Stomach (tissue), 9 donors: ENCODE measurements around the gene FOXO1. TPM values are rescaled to one million over a fixed set of nuclear protein-coding genes. Genes with fewer than 3 reads are reported as not detected.
A peak's percentile ranks its signal among the peaks of the same experiment; 100 is the strongest.

Source experiments
- DNase-seq, 2 donors: peaks; one replicate each; pipeline versions ENCODE4 v3.0.0 to v3.0.0-alpha.2; 2013 to 2019
- H3K27ac ChIP-seq, 5 donors: fragments of 200-600 bp in 4 of 5; sonication (generic) in 4 of 5; one replicate each; pipeline ENCODE4 v1.5.1; 2013 to 2019; ENCODE audit warnings: mild to moderate bottlenecking in 1 of 5, moderate library complexity in 1 of 5
- H3K27me3 ChIP-seq, 3 donors: fragments of 200-600 bp; sonication (generic); one replicate each; pipeline ENCODE4 v1.5.1; 2017 to 2019; ENCODE audit warnings: mixed run types in 1 of 3
- H3K36me3 ChIP-seq, 4 donors: fragments of 200-600 bp; sonication (generic); 1 replicate in 3 of 4; 2 replicates in 1 of 4; pipeline ENCODE4 v1.5.1; 2016 to 2019
- H3K4me1 ChIP-seq, 4 donors: fragments of 200-600 bp; sonication (generic); one replicate each; pipeline ENCODE4 v1.5.1; 2016 to 2019
- H3K4me3 ChIP-seq, 4 donors: fragments of 200-600 bp; sonication (generic) in 3 of 4; one replicate each; pipeline ENCODE4 v1.5.1; 2016 to 2019; ENCODE audit warnings: mild to moderate bottlenecking in 1 of 4
- H3K9me3 ChIP-seq, 4 donors: fragments of 200-600 bp; sonication (generic); one replicate each; pipeline ENCODE4 v1.5.1; 2016 to 2019
- EP300 ChIP-seq: sonication (generic); formaldehyde crosslinking; IDR thresholded peaks from one replicate; pipeline ENCODE4 v1.6.1; 2017; ENCODE audit warnings: antibody characterized with exemption
- POLR2A ChIP-seq, 4 donors: fragments of 450-650 bp; IDR thresholded peaks; one replicate each; pipeline ENCODE4 v1.6.1; 2016; ENCODE audit warnings: antibody characterized with exemption in 4 of 4, control low read depth in 2 of 4, mild to moderate bottlenecking in 1 of 4, moderate library complexity in 1 of 4
- POLR2AphosphoS5 ChIP-seq, 3 donors: sonication (generic); formaldehyde crosslinking; IDR thresholded peaks; one replicate each; pipeline ENCODE4 v1.6.1; 2016; ENCODE audit warnings: antibody characterized with exemption in 3 of 3
- WGBS, 5 donors: extraction: QIAGEN DNeasy Blood & Tissue Kit in 3 of 5; methylation state at CpG; one replicate each; pipeline versions ENCODE4 v1.1.5 to v1.1.7; 2013 to 2018; 5-methylcytosine and 5-hydroxymethylcytosine counted together
- intact Hi-C: fragments of 100-400 bp; cut with DNase I; formaldehyde crosslinking; loops from one replicate; pipeline ENCODE4 v1.15.1; 2023; ENCODE audit warnings: low total_unique reads
- polyA plus RNA-seq, 3 donors: library from polyadenylated mRNA; stranded (reverse); fragments of 200-250 nt; gene quantifications; one replicate each; pipeline ENCODE4 v1.2.3, GENCODE V29; 2013
- total RNA-seq, 5 donors: library from RNA; depleted of rRNA; stranded (reverse); fragments of >200 nt; gene quantifications; one replicate each; pipeline versions ENCODE4 v1.1.0 to v1.2.3, GENCODE V29; 2014 to 2016
- TF ChIP-seq, protein P1 (sequence below), 7 experiments: fragments of 450-650 bp in 4 of 7; fragments of 200-600 bp in 3 of 7; sonication (generic) in 3 of 7; IDR thresholded peaks; one replicate each; pipeline ENCODE4 v1.5.1; 2016 to 2019; ENCODE audit warnings: antibody characterized with exemption in 7 of 7, control low read depth in 2 of 7, mild to moderate bottlenecking in 1 of 7
- donor health status: healthy with polysubstance abuse.
- donor health status: Bipolar disorder and iron deficiency.
- donor health status: healthy.

FOXO1 gene
- total and polyA plus RNA-seq, 8 donors, result 4.2 to 43.7 (median 19.6) TPM

DNA sequence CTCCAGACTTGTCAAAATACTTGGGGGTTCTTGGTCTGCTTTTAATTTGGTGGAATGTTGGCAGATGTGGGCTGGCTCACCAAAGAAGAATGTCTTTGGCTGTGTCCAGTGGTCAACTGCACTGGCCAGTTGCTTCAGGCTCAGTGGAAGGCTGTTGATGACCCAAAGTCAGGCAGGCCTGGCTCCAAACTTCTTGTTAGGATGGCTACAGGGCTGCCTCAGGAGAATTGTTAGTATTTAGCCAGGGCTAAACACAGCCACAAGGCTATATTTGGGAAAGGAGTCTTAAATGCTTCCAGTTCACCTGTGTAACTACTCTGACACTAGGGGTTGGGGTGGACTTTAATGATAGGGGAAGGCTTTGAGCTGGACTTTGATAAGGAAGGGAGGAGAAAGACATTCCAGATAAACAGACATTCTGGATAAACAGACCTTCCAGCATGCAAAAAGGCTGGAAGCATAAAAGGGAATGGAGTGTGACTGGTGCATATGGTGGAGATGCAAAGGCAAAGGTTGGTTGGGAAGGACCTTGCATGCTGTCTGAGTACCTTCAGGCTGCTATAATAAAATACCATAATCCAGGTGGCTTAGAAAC is 116.8 kb downstream of the FOXO1 start:
- H3K9me3 ChIP-seq, result no peaks in the 10 kb centered on the region
- intact Hi-C loops, result no loop called here
- H3K4me1 ChIP-seq, result peaks cover 0 to 21% (median 2%) of the 10 kb centered on the region in 4 donors
- no peaks in the 10 kb centered on the region for H3K36me3 ChIP-seq
- DNase-seq, result no peak
- no peaks in the 10 kb centered on the region for H3K27me3 ChIP-seq
- H3K4me3 ChIP-seq, result no peak overlapping the region
- no peak overlapping the region for H3K27ac ChIP-seq
- TF ChIP-seq, protein P1, sequence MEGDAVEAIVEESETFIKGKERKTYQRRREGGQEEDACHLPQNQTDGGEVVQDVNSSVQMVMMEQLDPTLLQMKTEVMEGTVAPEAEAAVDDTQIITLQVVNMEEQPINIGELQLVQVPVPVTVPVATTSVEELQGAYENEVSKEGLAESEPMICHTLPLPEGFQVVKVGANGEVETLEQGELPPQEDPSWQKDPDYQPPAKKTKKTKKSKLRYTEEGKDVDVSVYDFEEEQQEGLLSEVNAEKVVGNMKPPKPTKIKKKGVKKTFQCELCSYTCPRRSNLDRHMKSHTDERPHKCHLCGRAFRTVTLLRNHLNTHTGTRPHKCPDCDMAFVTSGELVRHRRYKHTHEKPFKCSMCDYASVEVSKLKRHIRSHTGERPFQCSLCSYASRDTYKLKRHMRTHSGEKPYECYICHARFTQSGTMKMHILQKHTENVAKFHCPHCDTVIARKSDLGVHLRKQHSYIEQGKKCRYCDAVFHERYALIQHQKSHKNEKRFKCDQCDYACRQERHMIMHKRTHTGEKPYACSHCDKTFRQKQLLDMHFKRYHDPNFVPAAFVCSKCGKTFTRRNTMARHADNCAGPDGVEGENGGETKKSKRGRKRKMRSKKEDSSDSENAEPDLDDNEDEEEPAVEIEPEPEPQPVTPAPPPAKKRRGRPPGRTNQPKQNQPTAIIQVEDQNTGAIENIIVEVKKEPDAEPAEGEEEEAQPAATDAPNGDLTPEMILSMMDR (IDR thresholded peaks at IDR 0.05), result no peak
- TF ChIP-seq EP300, result no peak
- TF ChIP-seq POLR2AphosphoS5 (IDR thresholded peaks at IDR 0.05), result no peak
- no peak for TF ChIP-seq POLR2A (IDR thresholded peaks at IDR 0.05)

DNA sequence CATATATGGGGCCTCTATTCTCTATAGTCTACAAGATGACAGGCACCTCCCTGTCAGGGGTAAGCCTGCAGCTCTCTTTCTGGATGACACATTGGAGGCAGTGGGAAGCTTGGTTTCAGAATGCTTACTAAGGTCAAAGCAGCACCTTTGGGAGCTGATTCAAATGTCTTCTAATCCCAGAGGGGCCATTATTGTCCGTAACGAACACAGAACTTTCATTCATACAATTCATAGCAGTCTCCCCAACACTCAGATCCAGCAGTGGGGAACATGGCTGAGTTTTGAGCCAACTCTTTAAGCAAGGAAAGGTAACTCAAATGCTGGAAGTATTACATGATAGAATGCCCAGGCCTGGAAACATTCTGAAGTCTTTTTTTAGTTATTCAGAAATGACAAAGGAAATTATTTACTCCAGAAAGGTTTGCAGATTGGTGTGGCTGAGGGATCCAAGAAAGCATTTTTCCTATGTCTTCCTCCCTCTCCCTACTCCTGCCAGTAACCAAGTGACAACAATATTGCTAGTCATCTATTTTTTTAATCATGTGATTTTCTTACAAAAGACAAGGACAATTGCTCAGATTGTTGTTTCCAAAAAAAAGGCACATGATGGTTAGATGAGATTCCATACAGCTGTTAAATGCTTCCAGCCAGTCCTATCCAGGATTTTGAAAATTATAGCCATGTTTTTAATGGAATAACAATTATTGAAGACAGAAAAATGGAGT is 118.7 kb downstream of the FOXO1 start:
- H3K27ac ChIP-seq, result no peak overlapping the region
- no peak overlapping the region for H3K4me3 ChIP-seq
- WGBS, 5 donors, result 44 to 90% (median 87%) methylated on average over 2 of the region's 2 CpGs
- no peaks in the 10 kb centered on the region for H3K27me3 ChIP-seq
- peaks cover 0 to 21% (median 2%) of the 10 kb centered on the region in 4 donors for H3K4me1 ChIP-seq
- intact Hi-C loops, result no loop called here
- H3K36me3 ChIP-seq, result no peaks in the 10 kb centered on the region
- H3K9me3 ChIP-seq, result no peaks in the 10 kb centered on the region
- no peak for DNase-seq
- TF ChIP-seq POLR2AphosphoS5 (IDR thresholded peaks at IDR 0.05) (no peak), POLR2A (IDR thresholded peaks at IDR 0.05) (no peak), EP300 (no peak)
- TF ChIP-seq, protein P1 (IDR thresholded peaks at IDR 0.05), result no peak

DNA sequence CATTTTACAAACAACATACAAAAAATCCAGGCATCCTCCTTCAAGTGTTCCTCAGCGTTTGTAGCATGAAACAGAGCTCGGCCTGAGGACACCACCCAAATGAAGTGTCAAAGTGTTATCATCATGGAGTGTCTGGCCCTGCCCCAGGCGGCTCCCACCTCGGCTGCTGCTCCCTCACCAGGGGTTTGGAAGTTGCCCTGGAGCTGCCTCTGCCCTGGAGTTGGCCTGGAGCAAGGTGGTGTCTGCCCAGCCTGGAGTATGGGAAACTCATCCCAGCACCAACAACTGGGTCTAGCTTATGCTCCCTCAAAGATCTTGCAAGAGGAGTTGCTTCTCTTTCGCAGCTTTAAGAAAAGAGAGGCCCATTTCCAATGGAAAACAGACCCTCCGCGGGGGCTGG is 120.4 kb downstream of the FOXO1 start:
- peaks cover 0 to 10% (median 2%) of the 10 kb centered on the region in 4 donors for H3K4me1 ChIP-seq
- DNase-seq, result no peak
- H3K9me3 ChIP-seq, result no peaks in the 10 kb centered on the region
- intact Hi-C loops, result no loop called here
- no peak overlapping the region for H3K27ac ChIP-seq
- TF ChIP-seq, protein P1 (IDR thresholded peaks at IDR 0.05), result no peak
- no peak for TF ChIP-seq POLR2A (IDR thresholded peaks at IDR 0.05)
- TF ChIP-seq POLR2AphosphoS5 (IDR thresholded peaks at IDR 0.05), result no peak
- TF ChIP-seq EP300, result no peak
- no peak overlapping the region for H3K4me3 ChIP-seq
- WGBS, 5 donors, result 85 to 91% (median 88%) methylated on average over 7 of the region's 7 CpGs
- no peaks in the 10 kb centered on the region for H3K27me3 ChIP-seq
- no peaks in the 10 kb centered on the region for H3K36me3 ChIP-seq

DNA sequence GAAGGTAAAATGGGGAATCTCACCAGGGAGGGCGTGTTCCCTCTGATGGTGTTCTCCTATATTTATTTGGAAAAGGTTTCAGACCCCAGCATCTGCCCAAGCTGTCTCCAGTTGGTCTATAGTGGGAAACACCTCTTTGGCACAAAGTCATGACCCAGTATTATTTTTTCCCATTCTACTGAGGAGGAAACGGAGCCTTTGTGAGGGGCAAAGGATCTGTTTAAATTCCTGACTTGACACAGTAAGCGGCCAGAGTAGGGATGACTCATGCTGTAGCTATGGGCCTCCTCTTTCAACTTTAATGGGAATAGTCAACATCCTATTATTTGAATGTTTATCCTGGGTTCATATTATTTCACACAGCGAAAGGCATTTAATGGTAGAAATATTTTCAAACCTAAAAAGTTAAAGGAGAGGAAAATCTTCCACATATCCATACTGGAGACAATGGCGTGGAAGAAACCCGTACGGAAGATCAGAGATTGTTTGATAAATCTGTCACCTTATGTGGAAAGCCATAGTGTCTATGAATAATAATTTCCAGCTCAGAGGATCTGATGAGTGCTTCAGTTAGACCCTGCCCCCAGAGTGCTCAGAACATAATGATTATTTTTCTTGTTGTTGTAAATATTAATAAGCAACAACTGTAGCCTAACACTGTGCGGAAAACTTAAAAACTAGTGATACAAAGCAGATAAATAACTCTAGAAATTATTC is 126.0 kb downstream of the FOXO1 start:
- intact Hi-C loops, result no loop called here
- 60 to 66% (median 63%) methylated on average over 8 of the region's 8 CpGs for WGBS, 5 donors
- peak overlapping the region in 1 of 5 donors; percentile 33 for H3K27ac ChIP-seq
- no peaks in the 10 kb centered on the region for H3K36me3 ChIP-seq
- no peaks in the 10 kb centered on the region for H3K9me3 ChIP-seq
- no peak overlapping the region for H3K4me3 ChIP-seq
- DNase-seq, result peak in 1 of 2 donors; percentile 59
- H3K4me1 ChIP-seq, result peaks cover 0 to 20% (median 14%) of the 10 kb centered on the region in 4 donors
- no peaks in the 10 kb centered on the region for H3K27me3 ChIP-seq
- TF ChIP-seq POLR2AphosphoS5 (IDR thresholded peaks at IDR 0.05) (no peak), EP300 (no peak), POLR2A (IDR thresholded peaks at IDR 0.05) (no peak)
- TF ChIP-seq, protein P1 (IDR thresholded peaks at IDR 0.05), result no peak
